ENCODE measurements around the gene B3GALNT1. TPM values are rescaled to one million over a fixed set of nuclear protein-coding genes. Genes with fewer than 3 reads are reported as not detected.

The B3GALNT1 gene
- total RNA-seq, 1 experiment from 2014 or later: 15.0 TPM

- DNase-seq (ENCODE audit: low read depth): no peak
Measured at GRCh38 chr3:161073181-161073580, 32.0 kb downstream of the B3GALNT1 start.

GRCh38 chr3:161072751-161073150 lies 32.4 kb downstream of the B3GALNT1 start:
- DNase-seq (ENCODE audit: low read depth): no peak

GRCh38 chr3:161072211-161072621 lies 32.9 kb downstream of the B3GALNT1 start:
- no peak for DNase-seq (ENCODE audit: low read depth)

- DNase-seq (ENCODE audit: low read depth): no peak
Measured at GRCh38 chr3:161070980-161071663, 34.0 kb downstream of the B3GALNT1 start.

GRCh38 chr3:161070252-161070930 lies 34.8 kb downstream of the B3GALNT1 start:
- DNase-seq (ENCODE audit: low read depth): peak; percentile 31

GRCh38 chr3:161069511-161070251 lies 35.5 kb downstream of the B3GALNT1 start:
- peak; percentile 89 for DNase-seq (ENCODE audit: low read depth)

GRCh38 chr3:161067335-161067734 lies 37.8 kb downstream of the B3GALNT1 start:
- DNase-seq (ENCODE audit: low read depth): no peak

GRCh38 chr3:161066930-161067329 lies 38.2 kb downstream of the B3GALNT1 start:
- DNase-seq (ENCODE audit: low read depth): no peak

- no peak for DNase-seq (ENCODE audit: low read depth)
Measured at GRCh38 chr3:161064413-161064812, 40.7 kb downstream of the B3GALNT1 start.

GRCh38 chr3:161054860-161055604 lies 50.1 kb downstream of the B3GALNT1 start:
- no peak for DNase-seq (ENCODE audit: low read depth)

- DNase-seq (ENCODE audit: low read depth): no peak
Measured at GRCh38 chr3:161051856-161052255, 53.3 kb downstream of the B3GALNT1 start.

- no peak for DNase-seq (ENCODE audit: low read depth)
Measured at GRCh38 chr3:161050935-161051334, 54.2 kb downstream of the B3GALNT1 start.

- no peak for DNase-seq (ENCODE audit: low read depth)
Measured at GRCh38 chr3:161049683-161050248, 55.4 kb downstream of the B3GALNT1 start.

- no peak for DNase-seq (ENCODE audit: low read depth)
Measured at GRCh38 chr3:161043336-161044035, 61.7 kb downstream of the B3GALNT1 start.

- DNase-seq (ENCODE audit: low read depth): no peak
Measured at GRCh38 chr3:161042023-161042501, 63.1 kb downstream of the B3GALNT1 start.

- peak; percentile 3 for DNase-seq (ENCODE audit: low read depth)
Measured at GRCh38 chr3:161038725-161039124, 66.4 kb downstream of the B3GALNT1 start.

- DNase-seq (ENCODE audit: low read depth): peak; percentile 14
Measured at GRCh38 chr3:161035711-161036110, 69.4 kb downstream of the B3GALNT1 start.

- peak; percentile 13 for DNase-seq (ENCODE audit: low read depth)
Measured at GRCh38 chr3:161034913-161035550, 70.1 kb downstream of the B3GALNT1 start.
